ENCODE measurements around the gene DHX58. TPM values are rescaled to one million over a fixed set of nuclear protein-coding genes. Genes with fewer than 3 reads are reported as not detected.

The DHX58 gene
- total RNA-seq, 6 experiments from 2014 or later: 4.0 to 5.3 (median 4.2) TPM

GRCh38 chr17:42077755-42078154 lies 34.8 kb downstream of the DHX58 start:
- no peak for DNase-seq
- Mint-ChIP-seq H3K4me1 (ENCODE audit: low read depth) (peaks cover 22% of the 10 kb centered on the region), H3K36me3 (ENCODE audit: low read depth) (no peaks in the 10 kb centered on the region), H3K27me3 (ENCODE audit: insufficient read depth) (peaks cover 34% of the 10 kb centered on the region), H3K4me3 (no peak overlapping the region), H3K9me3 (no peaks in the 10 kb centered on the region), H3K27ac (no peak overlapping the region)
- TF ChIP-seq CTCF (IDR thresholded peaks at IDR 0.05): no peak

GRCh38 chr17:42076797-42077559 lies 35.5 kb downstream of the DHX58 start:
- no peak for DNase-seq
- H3K4me3 Mint-ChIP-seq: no peak overlapping the region

GRCh38 chr17:42075789-42076188 lies 36.7 kb downstream of the DHX58 start:
- H3K9me3 Mint-ChIP-seq: no peaks in the 10 kb centered on the region
- no peaks in the 10 kb centered on the region for H3K36me3 Mint-ChIP-seq (ENCODE audit: low read depth)
- H3K4me3 Mint-ChIP-seq: no peak overlapping the region
- no peak overlapping the region for H3K27ac Mint-ChIP-seq
- no peak for TF ChIP-seq CTCF (IDR thresholded peaks at IDR 0.05)
- H3K27me3 Mint-ChIP-seq (ENCODE audit: insufficient read depth): peaks cover 43% of the 10 kb centered on the region
- no peak for DNase-seq
- peaks cover 16% of the 10 kb centered on the region for H3K4me1 Mint-ChIP-seq (ENCODE audit: low read depth)

More at GRCh38 chr17:42076797-42077559, 35.5 kb downstream of the DHX58 start:
- Mint-ChIP-seq H3K27ac (no peak overlapping the region), H3K4me1 (ENCODE audit: low read depth) (peaks cover 16% of the 10 kb centered on the region), H3K36me3 (ENCODE audit: low read depth) (no peaks in the 10 kb centered on the region), H3K9me3 (no peaks in the 10 kb centered on the region), H3K27me3 (ENCODE audit: insufficient read depth) (peaks cover 37% of the 10 kb centered on the region)
- TF ChIP-seq CTCF (IDR thresholded peaks at IDR 0.05): no peak

- Mint-ChIP-seq H3K27me3 (ENCODE audit: insufficient read depth) (peaks cover 43% of the 10 kb centered on the region), H3K27ac (no peak overlapping the region), H3K36me3 (ENCODE audit: low read depth) (no peaks in the 10 kb centered on the region), H3K4me3 (no peak overlapping the region), H3K9me3 (no peaks in the 10 kb centered on the region), H3K4me1 (ENCODE audit: low read depth) (peaks cover 9% of the 10 kb centered on the region; the same call in 1 of the 2 replicates)
- no peak for DNase-seq
- TF ChIP-seq CTCF (IDR thresholded peaks at IDR 0.05): peak; percentile 22; the same call in 1 of the 2 replicates
Measured at GRCh38 chr17:42072323-42073187, 40.0 kb downstream of the DHX58 start.

GRCh38 chr17:42071810-42072209 lies 40.7 kb downstream of the DHX58 start:
- Mint-ChIP-seq H3K36me3 (ENCODE audit: low read depth) (no peaks in the 10 kb centered on the region), H3K4me3 (no peak overlapping the region), H3K27me3 (ENCODE audit: insufficient read depth) (peaks cover 43% of the 10 kb centered on the region), H3K9me3 (no peaks in the 10 kb centered on the region), H3K4me1 (ENCODE audit: low read depth) (peaks cover 9% of the 10 kb centered on the region; the same call in 1 of the 2 replicates), H3K27ac (no peak overlapping the region)
- DNase-seq: no peak
- no peak for TF ChIP-seq CTCF (IDR thresholded peaks at IDR 0.05)
